ENCODE results near the gene CDV3.

The CDV3 gene

DNA sequence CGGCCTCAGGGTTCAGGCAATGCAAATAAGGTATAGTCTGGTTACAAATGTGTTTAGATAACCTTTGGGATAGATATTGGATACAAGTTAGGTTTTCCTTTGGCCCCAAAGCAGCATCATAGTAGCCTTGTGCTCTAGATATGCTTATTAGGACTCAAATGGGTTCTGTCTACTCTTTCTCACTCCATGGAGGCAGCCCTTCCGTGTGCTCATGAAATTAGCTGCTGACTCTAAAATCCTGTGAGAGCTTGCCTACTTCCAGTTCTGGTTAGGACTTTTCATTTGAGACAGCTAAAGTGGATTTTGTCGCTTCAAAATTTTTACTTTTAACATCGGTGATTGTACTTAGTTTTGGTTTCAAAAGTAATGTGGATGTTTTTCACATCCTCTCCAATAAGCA lies 1.6 kb downstream of the CDV3 start:
- Histone ChIP-seq H3K4me1 (ENCODE audit: control insufficient read depth, low read depth, low read length) (no peaks in the 10 kb centered on the region), H3K4me3 (ENCODE audit: low read length) (peak overlapping the region; percentile 99), H3K36me3 (ENCODE audit: control insufficient read depth, insufficient read depth, low read length) (peaks cover 3% of the 10 kb centered on the region), H2BK120ac (ENCODE audit: low read depth, low read length) (no peak overlapping the region), H3K9ac (ENCODE audit: low read length) (peak overlapping the region; percentile 98), H3K27ac (ENCODE audit: low read depth, low read length) (no peak overlapping the region), H3K23ac (ENCODE audit: low read length) (no peak overlapping the region), H2AK5ac (ENCODE audit: low read length) (no peak overlapping the region), H2BK5ac (ENCODE audit: low read length) (no peak overlapping the region), H4K5ac (ENCODE audit: low read length) (no peak overlapping the region), H2BK15ac (replicated peaks; ENCODE audit: low read depth) (no peak overlapping the region), H3K79me2 (ENCODE audit: control insufficient read depth, insufficient read depth, low read length) (peaks cover 47% of the 10 kb centered on the region), H3K18ac (ENCODE audit: low read length) (no peak overlapping the region), H3K4ac (ENCODE audit: low read depth, low read length) (no peak overlapping the region), H3K27me3 (ENCODE audit: insufficient read depth, low read length, poor library complexity) (no peaks in the 10 kb centered on the region), H4K8ac (ENCODE audit: low read depth, low read length) (no peak overlapping the region), H3K56ac (ENCODE audit: low read length) (peak overlapping the region; percentile 99), H3K79me1 (ENCODE audit: low read length) (peaks cover 2% of the 10 kb centered on the region), H3K4me2 (ENCODE audit: low read length) (peak overlapping the region; percentile 52)
- no peak for DNase-seq
- WGBS (ENCODE audit: extremely low coverage, insufficient coverage, low lambda C conversion rate), result no CpG with 5 or more reads among the region's 4 CpGs

DNA sequence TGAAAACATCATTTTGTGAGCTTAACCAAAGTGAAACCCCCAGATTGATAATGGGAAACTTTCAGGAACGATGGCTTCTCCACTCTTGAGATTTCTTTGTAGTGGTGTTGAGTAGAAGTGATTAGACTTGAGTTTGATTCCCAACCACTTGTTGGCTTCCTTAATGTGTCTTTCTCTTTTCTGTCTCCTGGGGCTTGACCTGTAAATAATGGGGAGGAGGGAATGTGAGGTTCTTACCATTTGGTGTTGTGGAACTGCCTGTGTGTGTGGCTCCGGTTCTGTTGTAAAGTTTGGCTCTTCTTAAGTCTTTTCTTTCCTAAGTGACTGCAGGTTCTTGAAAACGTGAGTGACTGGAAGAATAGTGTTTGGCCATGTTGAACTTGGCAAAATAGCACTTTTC lies 2.7 kb downstream of the CDV3 start:
- H4K5ac ChIP-seq (ENCODE audit: low read length), result no peak overlapping the region
- H3K79me2 ChIP-seq (ENCODE audit: control insufficient read depth, insufficient read depth, low read length), result peaks cover 54% of the 10 kb centered on the region
- H2AK5ac ChIP-seq (ENCODE audit: low read length), result no peak overlapping the region
- WGBS (ENCODE audit: extremely low coverage, insufficient coverage, low lambda C conversion rate), result no CpG with 5 or more reads among the region's 3 CpGs
- no peaks in the 10 kb centered on the region for H3K27me3 ChIP-seq (ENCODE audit: insufficient read depth, low read length, poor library complexity)
- H3K4me3 ChIP-seq (ENCODE audit: low read length), result no peak overlapping the region
- no peak overlapping the region for H3K4ac ChIP-seq (ENCODE audit: low read depth, low read length)
- H2BK120ac ChIP-seq (ENCODE audit: low read depth, low read length), result no peak overlapping the region
- H3K36me3 ChIP-seq (ENCODE audit: control insufficient read depth, insufficient read depth, low read length), result peaks cover 3% of the 10 kb centered on the region
- H3K79me1 ChIP-seq (ENCODE audit: low read length), result peaks cover 2% of the 10 kb centered on the region
- peak overlapping the region; percentile 26 for H3K4me2 ChIP-seq (ENCODE audit: low read length)
- H2BK15ac ChIP-seq (replicated peaks; ENCODE audit: low read depth), result no peak overlapping the region
- H3K4me1 ChIP-seq (ENCODE audit: control insufficient read depth, low read depth, low read length), result no peaks in the 10 kb centered on the region
- no peak overlapping the region for H3K18ac ChIP-seq (ENCODE audit: low read length)
- H3K27ac ChIP-seq (ENCODE audit: low read depth, low read length), result no peak overlapping the region
- H3K9ac ChIP-seq (ENCODE audit: low read length), result peak overlapping the region; percentile 34
- no peak overlapping the region for H2BK5ac ChIP-seq (ENCODE audit: low read length)
- H3K23ac ChIP-seq (ENCODE audit: low read length), result no peak overlapping the region
- no peak for DNase-seq
- no peak overlapping the region for H4K8ac ChIP-seq (ENCODE audit: low read depth, low read length)
- H3K56ac ChIP-seq (ENCODE audit: low read length), result no peak overlapping the region

DNA sequence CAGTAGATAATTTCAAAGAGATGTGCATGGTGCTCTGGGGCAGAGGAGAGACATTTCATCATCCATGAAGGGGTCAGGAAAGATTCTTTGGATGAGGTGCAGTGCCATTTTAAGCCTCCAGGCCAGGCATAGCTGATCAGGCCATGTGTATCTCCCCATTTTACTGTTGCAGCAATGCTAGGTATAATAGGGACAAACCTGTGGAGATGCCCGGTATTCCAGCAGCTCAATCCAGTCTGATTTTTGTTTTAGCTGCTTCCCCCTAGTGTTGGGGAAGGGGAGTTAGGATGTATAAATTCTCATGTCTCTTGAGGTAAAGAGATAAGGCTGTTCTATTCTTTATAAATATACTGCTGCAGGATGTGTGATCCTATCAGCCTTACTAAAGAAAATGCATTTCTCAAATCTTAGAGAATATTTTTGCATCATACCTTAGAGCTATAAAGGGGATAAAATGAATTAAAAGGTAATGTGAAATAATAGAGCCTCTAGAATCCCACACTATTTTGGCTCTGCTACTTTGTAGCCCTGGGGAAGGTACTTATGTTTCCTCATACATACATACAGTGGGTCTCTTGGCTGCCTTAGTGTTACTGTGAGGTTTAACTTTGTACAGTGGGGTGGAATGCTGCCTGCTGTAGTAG lies 5.2 kb downstream of the CDV3 start:
- H3K27ac ChIP-seq (ENCODE audit: low read depth, low read length), result no peak overlapping the region
- no peak overlapping the region for H3K4me3 ChIP-seq (ENCODE audit: low read length)
- H4K8ac ChIP-seq (ENCODE audit: low read depth, low read length), result no peak overlapping the region
- DNase-seq, result peak; percentile 78
- no peak overlapping the region for H3K18ac ChIP-seq (ENCODE audit: low read length)
- H3K56ac ChIP-seq (ENCODE audit: low read length), result peak overlapping the region; percentile 42
- H3K4me2 ChIP-seq (ENCODE audit: low read length), result no peak overlapping the region
- H3K79me2 ChIP-seq (ENCODE audit: control insufficient read depth, insufficient read depth, low read length), result peaks cover 56% of the 10 kb centered on the region
- no peak overlapping the region for H2BK15ac ChIP-seq (replicated peaks; ENCODE audit: low read depth)
- H2BK120ac ChIP-seq (ENCODE audit: low read depth, low read length), result no peak overlapping the region
- no CpG with 5 or more reads among the region's 1 CpG for WGBS (ENCODE audit: extremely low coverage, insufficient coverage, low lambda C conversion rate)
- no peak overlapping the region for H4K5ac ChIP-seq (ENCODE audit: low read length)
- H3K4me1 ChIP-seq (ENCODE audit: control insufficient read depth, low read depth, low read length), result no peaks in the 10 kb centered on the region
- H3K4ac ChIP-seq (ENCODE audit: low read depth, low read length), result no peak overlapping the region
- H3K36me3 ChIP-seq (ENCODE audit: control insufficient read depth, insufficient read depth, low read length), result peaks cover 6% of the 10 kb centered on the region
- no peak overlapping the region for H3K23ac ChIP-seq (ENCODE audit: low read length)
- H2BK5ac ChIP-seq (ENCODE audit: low read length), result no peak overlapping the region
- H2AK5ac ChIP-seq (ENCODE audit: low read length), result no peak overlapping the region
- peaks cover 4% of the 10 kb centered on the region for H3K79me1 ChIP-seq (ENCODE audit: low read length)
- no peaks in the 10 kb centered on the region for H3K27me3 ChIP-seq (ENCODE audit: insufficient read depth, low read length, poor library complexity)
- H3K9ac ChIP-seq (ENCODE audit: low read length), result no peak overlapping the region

DNA sequence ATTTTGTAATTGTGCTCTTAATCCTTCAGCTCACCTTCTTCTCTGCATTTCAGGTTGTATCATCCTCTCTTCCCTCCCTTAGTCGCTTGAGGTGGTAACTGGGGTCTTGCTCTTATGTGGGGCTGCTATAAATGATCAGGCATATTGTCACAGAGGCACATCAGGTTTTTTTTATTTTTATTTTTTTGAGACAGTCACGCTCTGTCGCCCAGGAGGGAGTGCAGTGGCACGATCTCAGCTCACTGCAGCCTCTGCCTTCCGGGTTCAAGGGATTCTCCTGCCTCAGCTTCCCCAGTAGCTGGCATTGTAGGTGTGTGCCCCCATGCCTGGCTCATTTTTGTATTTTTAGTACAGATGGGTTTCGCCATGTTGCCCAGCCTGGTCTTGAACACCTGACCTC lies 9.9 kb downstream of the CDV3 start:
- H3K4me2 ChIP-seq (ENCODE audit: low read length), result no peak overlapping the region
- no CpG with 5 or more reads among the region's 6 CpGs for WGBS (ENCODE audit: extremely low coverage, insufficient coverage, low lambda C conversion rate)
- no peak overlapping the region for H3K9ac ChIP-seq (ENCODE audit: low read length)

DNA sequence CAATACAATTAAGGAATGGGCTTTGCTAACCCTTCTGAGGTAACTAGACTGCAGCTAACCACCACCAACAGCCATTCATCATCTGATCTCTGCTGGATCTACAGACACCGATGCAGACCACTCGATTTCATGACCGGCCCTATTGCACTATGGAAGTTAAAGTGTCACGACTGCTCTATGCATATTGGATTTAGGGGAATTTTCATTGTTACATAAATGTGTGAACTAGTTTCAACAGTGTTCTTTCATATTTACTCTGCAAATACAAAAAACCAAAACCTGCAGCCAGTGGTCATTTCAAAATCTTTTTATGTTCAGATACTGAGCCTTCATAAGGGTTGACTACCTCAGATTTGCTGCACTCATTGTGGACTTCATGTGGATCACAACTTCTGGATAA lies 14.5 kb downstream of the CDV3 start:
- H3K4ac ChIP-seq (ENCODE audit: low read depth, low read length), result no peak overlapping the region
- no peak overlapping the region for H2BK15ac ChIP-seq (replicated peaks; ENCODE audit: low read depth)
- H2AK5ac ChIP-seq (ENCODE audit: low read length), result no peak overlapping the region
- H3K9ac ChIP-seq (ENCODE audit: low read length), result no peak overlapping the region
- no peak for DNase-seq
- H3K4me1 ChIP-seq (ENCODE audit: control insufficient read depth, low read depth, low read length), result no peaks in the 10 kb centered on the region
- H3K4me3 ChIP-seq (ENCODE audit: low read length), result no peak overlapping the region
- no peaks in the 10 kb centered on the region for H3K79me2 ChIP-seq (ENCODE audit: control insufficient read depth, insufficient read depth, low read length)
- no peak overlapping the region for H3K18ac ChIP-seq (ENCODE audit: low read length)
- H3K56ac ChIP-seq (ENCODE audit: low read length), result no peak overlapping the region
- no CpG with 5 or more reads among the region's 4 CpGs for WGBS (ENCODE audit: extremely low coverage, insufficient coverage, low lambda C conversion rate)
- no peak overlapping the region for H2BK5ac ChIP-seq (ENCODE audit: low read length)
- H3K27ac ChIP-seq (ENCODE audit: low read depth, low read length), result no peak overlapping the region
- H3K4me2 ChIP-seq (ENCODE audit: low read length), result no peak overlapping the region
- H2BK120ac ChIP-seq (ENCODE audit: low read depth, low read length), result no peak overlapping the region
- peaks cover 4% of the 10 kb centered on the region for H3K79me1 ChIP-seq (ENCODE audit: low read length)
- peaks cover 15% of the 10 kb centered on the region for H3K36me3 ChIP-seq (ENCODE audit: control insufficient read depth, insufficient read depth, low read length)
- H3K27me3 ChIP-seq (ENCODE audit: insufficient read depth, low read length, poor library complexity), result no peaks in the 10 kb centered on the region
- no peak overlapping the region for H4K8ac ChIP-seq (ENCODE audit: low read depth, low read length)
- no peak overlapping the region for H4K5ac ChIP-seq (ENCODE audit: low read length)
- H3K23ac ChIP-seq (ENCODE audit: low read length), result no peak overlapping the region

More for the DNA sequence above, 9.9 kb downstream of the CDV3 start:
- Histone ChIP-seq H3K18ac (ENCODE audit: low read length) (no peak overlapping the region), H3K56ac (ENCODE audit: low read length) (no peak overlapping the region), H3K27ac (ENCODE audit: low read depth, low read length) (no peak overlapping the region), H2AK5ac (ENCODE audit: low read length) (no peak overlapping the region), H2BK5ac (ENCODE audit: low read length) (no peak overlapping the region), H4K5ac (ENCODE audit: low read length) (no peak overlapping the region), H3K79me1 (ENCODE audit: low read length) (peaks cover 6% of the 10 kb centered on the region), H3K4me1 (ENCODE audit: control insufficient read depth, low read depth, low read length) (no peaks in the 10 kb centered on the region), H3K4ac (ENCODE audit: low read depth, low read length) (no peak overlapping the region), H2BK15ac (replicated peaks; ENCODE audit: low read depth) (no peak overlapping the region), H3K36me3 (ENCODE audit: control insufficient read depth, insufficient read depth, low read length) (peaks cover 14% of the 10 kb centered on the region), H3K27me3 (ENCODE audit: insufficient read depth, low read length, poor library complexity) (no peaks in the 10 kb centered on the region), H3K79me2 (ENCODE audit: control insufficient read depth, insufficient read depth, low read length) (peaks cover 22% of the 10 kb centered on the region), H3K23ac (ENCODE audit: low read length) (no peak overlapping the region), H2BK120ac (ENCODE audit: low read depth, low read length) (no peak overlapping the region), H4K8ac (ENCODE audit: low read depth, low read length) (no peak overlapping the region), H3K4me3 (ENCODE audit: low read length) (no peak overlapping the region)
- DNase-seq, result no peak

Data from mesendoderm (in vitro differentiated cells).